IMR-90 (cell line): Measurements from ENCODE around the gene ALLC. TPM values are rescaled to one million over a fixed set of nuclear protein-coding genes. Genes with fewer than 3 reads are reported as not detected.

Source experiments
- ATAC-seq: fragments of 200-7000 bp; cut with Tn5 transposase; 2 replicates; pipeline ENCODE4 v1.9.1; 2020; ENCODE audit warnings: low read depth, mild to moderate bottlenecking, moderate library complexity
- BruUV-seq: library from RNA; stranded (reverse); fragments of 400-500 nt; replicated peaks from 2 replicates; lab custom pipeline; 2021; lab: Mats Ljungman, UMichigan
- CTCF ChIA-PET: fragments of 300-600 bp; formaldehyde crosslinking; extraction: SDS; loops from one replicate; lab custom pipeline; 2021; ENCODE audit warnings: antibody characterized with exemption; lab: Yijun Ruan, JAX
- POLR2A ChIA-PET: fragments of 300-600 bp; sonication (Branson Sonifier 250); formaldehyde crosslinking; loops from one replicate; lab custom pipeline; 2022; ENCODE audit warnings: antibody characterized with exemption; ENCODE audit not compliant: unreplicated experiment; lab: Charles Lee
- DNase-seq: peaks from one replicate; pipeline ENCODE4 v3.0.0; 2013
- H2AFZ ChIP-seq: replicated peaks from 2 replicates; pipeline ENCODE3; 2013; ENCODE audit warnings: low read length, mild to moderate bottlenecking; ENCODE audit not compliant: poor library complexity
- H2AK5ac ChIP-seq: 2 replicates; pipeline ENCODE4 v1.6.1; 2013; ENCODE audit warnings: low read depth, low read length, inconsistent platforms
- H2AK9ac ChIP-seq: replicated peaks from 2 replicates; pipeline ENCODE3; 2013; ENCODE audit warnings: mild to moderate bottlenecking, low read depth, low read length, moderate library complexity; ENCODE audit not compliant: poor library complexity
- H2BK120ac ChIP-seq: 2 replicates; pipeline ENCODE4 v1.6.1; 2013; ENCODE audit warnings: low read depth, low read length, inconsistent platforms
- H2BK15ac ChIP-seq: 3 replicates; pipeline ENCODE4 v1.6.1; 2013; ENCODE audit warnings: low read depth, low read length, inconsistent platforms
- H2BK20ac ChIP-seq: 2 replicates; pipeline ENCODE4 v1.6.1; 2013; ENCODE audit warnings: low read depth, mild to moderate bottlenecking, inconsistent platforms, low read length, moderate library complexity
- H2BK5ac ChIP-seq: 2 replicates; pipeline ENCODE4 v1.6.1; 2013; ENCODE audit warnings: mild to moderate bottlenecking, low read depth, low read length, inconsistent platforms; ENCODE audit not compliant: poor library complexity, severe bottlenecking
- H3K14ac ChIP-seq: replicated peaks from 2 replicates; pipeline ENCODE4 v1.6.1; 2013; ENCODE audit warnings: low read depth, low read length, inconsistent platforms
- H3K18ac ChIP-seq: 2 replicates; pipeline ENCODE4 v1.6.1; 2013; ENCODE audit warnings: low read depth, low read length, control low read depth
- H3K23ac ChIP-seq: 2 replicates; pipeline ENCODE4 v1.6.1; 2013; ENCODE audit warnings: low read depth, low read length, inconsistent platforms
- H3K27ac ChIP-seq: 2 replicates; pipeline ENCODE4 v1.5.1; 2013; ENCODE audit warnings: mild to moderate bottlenecking, control low read depth, low read length; ENCODE audit not compliant: insufficient read depth
- H3K27me3 ChIP-seq: 2 replicates; pipeline ENCODE4 v1.6.1; 2013; ENCODE audit warnings: low read length; ENCODE audit not compliant: control insufficient read depth, insufficient read depth
- H3K36me3 ChIP-seq: 2 replicates; pipeline ENCODE4 v1.6.1; 2013; ENCODE audit warnings: low read length, mixed read lengths; ENCODE audit not compliant: control insufficient read depth, insufficient read depth
- H3K4ac ChIP-seq: 2 replicates; pipeline ENCODE4 v1.6.1; 2013; ENCODE audit warnings: low read depth, low read length, inconsistent platforms
- H3K4me1 ChIP-seq: 2 replicates; pipeline ENCODE4 v1.6.1; 2013; ENCODE audit warnings: low read length, mixed read lengths; ENCODE audit not compliant: control insufficient read depth, insufficient read depth
- H3K4me2 ChIP-seq: 2 replicates; pipeline ENCODE4 v1.6.1; 2013; ENCODE audit warnings: low read depth, mild to moderate bottlenecking, control low read depth, low read length, moderate library complexity
- H3K4me3 ChIP-seq: 2 replicates; pipeline ENCODE4 v1.5.1; 2013; ENCODE audit warnings: low read depth, mild to moderate bottlenecking, control low read depth, low read length, moderate library complexity; ENCODE audit not compliant: insufficient read depth
- H3K56ac ChIP-seq: 2 replicates; pipeline ENCODE4 v1.6.1; 2013; ENCODE audit warnings: low read length, inconsistent platforms; ENCODE audit not compliant: insufficient read depth; ENCODE audit errors: extremely low read depth
- H3K79me1 ChIP-seq, 2 experiments: 2 replicates each; pipeline ENCODE4 v1.6.1; 2013; ENCODE audit warnings: low read length in 2 of 2, inconsistent platforms in 1 of 2, low read depth in 1 of 2
- H3K9ac ChIP-seq: 2 replicates; pipeline ENCODE4 v1.6.1; 2013; ENCODE audit warnings: low read depth, low read length, control low read depth
- H3K9me1 ChIP-seq: 2 replicates; pipeline ENCODE4 v1.6.1; 2013; ENCODE audit warnings: low read length, inconsistent platforms; ENCODE audit not compliant: insufficient read depth
- H3K9me3 ChIP-seq: 2 replicates; pipeline ENCODE4 v1.6.1; 2013; ENCODE audit warnings: low read length; ENCODE audit not compliant: control insufficient read depth, insufficient read depth
- H4K20me1 ChIP-seq: 2 replicates; pipeline ENCODE4 v1.6.1; 2013; ENCODE audit warnings: low read length, inconsistent platforms; ENCODE audit not compliant: insufficient read depth
- H4K5ac ChIP-seq: 2 replicates; pipeline ENCODE4 v1.6.1; 2013; ENCODE audit warnings: mild to moderate bottlenecking, low read depth, low read length, control low read depth
- H4K8ac ChIP-seq, 2 experiments: 2 replicates each; pipeline ENCODE4 v1.6.1; 2013; ENCODE audit warnings: low read depth in 2 of 2, low read length in 2 of 2, control low read depth in 1 of 2, inconsistent platforms in 1 of 2
- H4K91ac ChIP-seq: 2 replicates; pipeline ENCODE4 v1.6.1; 2013; ENCODE audit warnings: low read depth, low read length, inconsistent platforms; ENCODE audit not compliant: insufficient read depth
- MAFK ChIP-seq: IDR thresholded peaks from 2 replicates; pipeline ENCODE4 v1.6.1; 2012; ENCODE audit warnings: low read depth, low read length, improper control_type of control experiment
- RFX5 ChIP-seq: IDR thresholded peaks from 2 replicates; pipeline ENCODE4 v1.8.0; 2012; ENCODE audit warnings: low read depth, mild to moderate bottlenecking, low read length, moderate library complexity
- WGBS, 2 experiments: methylation state at CpG; one replicate each; pipeline versions ENCODE4 v1.1.5 to v1.1.7; 2013; ENCODE audit warnings: missing lambda C conversion rate in 2 of 2; ENCODE audit not compliant: insufficient read length in 1 of 2; ENCODE audit errors: extremely low coverage in 2 of 2; 5-methylcytosine and 5-hydroxymethylcytosine counted together
- dilution Hi-C: fragments of 300-500 bp; cut with HindIII; formaldehyde crosslinking; loops from one replicate; pipeline ENCODE4 v1.14.3; 2018; ENCODE audit warnings: low sequenced_read_pairs; ENCODE audit not compliant: unreplicated experiment
- in situ Hi-C: fragments of 300-500 bp; cut with MboI; formaldehyde crosslinking; loops from 3 replicates; pipeline ENCODE4 v1.14.3; 2019; ENCODE audit warnings: low sequenced_read_pairs, inconsistent platforms, mixed read lengths
- intact Hi-C: fragments of 100-400 bp; cut with micrococcal nuclease; formaldehyde crosslinking; loops from 2 replicates; pipeline ENCODE4 v1.10.0; 2022
- polyA plus RNA-seq, 3 experiments: library from polyadenylated mRNA; depleted of rRNA; stranded (reverse); fragments of >200 nt; gene quantifications; 2 replicates each; pipeline ENCODE4 v1.2.3, GENCODE V29; 2012; ENCODE audit warnings: low replicate concordance in 1 of 3
- total RNA-seq: library from RNA; depleted of rRNA; stranded (reverse); fragments of >200 nt; gene quantifications from 2 replicates; pipeline ENCODE4 v1.2.3, GENCODE V29; 2012

ALLC gene
- total and polyA plus RNA-seq, 2 of the 4 experiments (the other 2 are of a cell fraction): not detected

- Histone ChIP-seq H3K79me1 (no peaks in the 10 kb centered on the region), H2AFZ (no peak overlapping the region), H3K56ac (no peak overlapping the region), H3K36me3 (no peaks in the 10 kb centered on the region), H4K20me1 (no peaks in the 10 kb centered on the region), H3K4me1 (no peaks in the 10 kb centered on the region), H2AK9ac (no peak overlapping the region), H2BK15ac (no peak overlapping the region), H4K91ac (no peak overlapping the region), H3K4ac (no peak overlapping the region), H3K27me3 (peaks cover 18% of the 10 kb centered on the region), H3K18ac (no peak overlapping the region), H3K4me2 (no peak overlapping the region), H3K27ac (no peak overlapping the region), H3K23ac (no peak overlapping the region), H4K8ac (no peak overlapping the region), H4K5ac (no peak overlapping the region), H3K9ac (no peak overlapping the region), H3K9me3 (no peaks in the 10 kb centered on the region), H2BK20ac (no peak overlapping the region), H2AK5ac (no peak overlapping the region), H3K14ac (no peak overlapping the region), H3K9me1 (no peaks in the 10 kb centered on the region), H2BK120ac (no peak overlapping the region), H2BK5ac (no peak overlapping the region), H3K4me3 (no peak overlapping the region)
- TF ChIP-seq RFX5 (no peak), MAFK (no peak)
- no peak for ATAC-seq
- in situ Hi-C loops: no loop called here
- 73% methylated on average over 2 of the region's 9 CpGs; no CpG with 5 or more reads in 1 of the 2 experiments for WGBS, 2 experiments
- ChIA-PET POLR2A (no interaction called here), CTCF (no interaction called here)
- dilution Hi-C loops: no loop called here
- intact Hi-C loops: no loop called here
- no peak for DNase-seq
- no TSS peak for BruUV-seq
These were observed 79.1 kb downstream of the ALLC start for GRCh38 chr2:3737128-3737527.
